Neuronal stem cell (in vitro differentiated cells): ENCODE results near the gene KRT80.

Experiments used
- DNase-seq: peaks from one replicate; pipeline ENCODE4 v3.0.0-alpha.2; 2013; ENCODE audit warnings: low spot score
- H2AFZ ChIP-seq: one replicate; pipeline ENCODE4 v1.6.1; 2013; ENCODE audit warnings: mild to moderate bottlenecking, low read length, inconsistent platforms
- H2AK5ac ChIP-seq: 2 replicates; pipeline ENCODE4 v1.6.1; 2013; ENCODE audit warnings: low read depth, mild to moderate bottlenecking, inconsistent platforms, low read length, moderate library complexity, mixed read lengths
- H2BK120ac ChIP-seq: 2 replicates; pipeline ENCODE4 v1.6.1; 2013; ENCODE audit warnings: low read depth, mild to moderate bottlenecking, inconsistent platforms, low read length, moderate library complexity, mixed read lengths
- H2BK12ac ChIP-seq: one replicate; pipeline ENCODE4 v1.6.1; 2013; ENCODE audit warnings: low read length, inconsistent platforms
- H2BK15ac ChIP-seq: 2 replicates; pipeline ENCODE4 v1.6.1; 2013; ENCODE audit warnings: mild to moderate bottlenecking, low read length, inconsistent platforms, mixed read lengths
- H2BK5ac ChIP-seq: one replicate; pipeline ENCODE4 v1.6.1; 2013; ENCODE audit warnings: inconsistent platforms, mild to moderate bottlenecking, low read length, moderate library complexity
- H3K14ac ChIP-seq: one replicate; pipeline ENCODE4 v1.6.1; 2013; ENCODE audit warnings: low read length, inconsistent platforms
- H3K18ac ChIP-seq: 2 replicates; pipeline ENCODE4 v1.6.1; 2013; ENCODE audit warnings: low read length, inconsistent platforms
- H3K23ac ChIP-seq: 2 replicates; pipeline ENCODE4 v1.6.1; 2013; ENCODE audit warnings: low read depth, mild to moderate bottlenecking, mixed read lengths, low read length, inconsistent platforms; ENCODE audit not compliant: poor library complexity
- H3K27ac ChIP-seq: replicated peaks from 3 replicates; pipeline ENCODE4 v1.5.1; 2013; ENCODE audit warnings: low read length, inconsistent platforms
- H3K27me3 ChIP-seq, 3 experiments: 2 replicates each; pipeline ENCODE4 v1.6.1; 2013; ENCODE audit warnings: low read length in 3 of 3, mild to moderate bottlenecking in 2 of 3, inconsistent platforms in 1 of 3, low read depth in 1 of 3, mixed read lengths in 1 of 3, moderate library complexity in 1 of 3; ENCODE audit not compliant: control insufficient read depth in 3 of 3, insufficient read depth in 3 of 3
- H3K36me3 ChIP-seq, 2 donors: replicated peaks in 1 of 2; 2 replicates each; pipeline ENCODE4 v1.6.1; 2013; ENCODE audit warnings: low read length in 2 of 2; ENCODE audit not compliant: control insufficient read depth in 2 of 2, insufficient read depth in 2 of 2
- H3K4ac ChIP-seq: 2 replicates; pipeline ENCODE4 v1.6.1; 2013; ENCODE audit warnings: inconsistent platforms, mild to moderate bottlenecking, low read length, moderate library complexity
- H3K4me1 ChIP-seq, 2 donors: 1 replicate in 1 of 2; 2 replicates in 1 of 2; pipeline ENCODE4 v1.6.1; 2013; ENCODE audit warnings: low read length in 2 of 2, low read depth in 1 of 2; ENCODE audit not compliant: control insufficient read depth in 2 of 2, insufficient read depth in 1 of 2
- H3K4me2 ChIP-seq: one replicate; pipeline ENCODE4 v1.6.1; 2013; ENCODE audit warnings: mild to moderate bottlenecking, low read length, inconsistent platforms; ENCODE audit not compliant: insufficient read depth, poor library complexity, severe bottlenecking
- H3K4me3 ChIP-seq, 2 donors: 2 replicates each; pipeline ENCODE4 v1.5.1; 2013; ENCODE audit warnings: low read length in 2 of 2, mild to moderate bottlenecking in 2 of 2, inconsistent platforms in 1 of 2, moderate library complexity in 1 of 2
- H3K79me1 ChIP-seq: one replicate; pipeline ENCODE4 v1.6.1; 2013; ENCODE audit warnings: low read depth, mild to moderate bottlenecking, inconsistent platforms, low read length, moderate library complexity
- H3K9ac ChIP-seq: one replicate; pipeline ENCODE4 v1.6.1; 2013; ENCODE audit warnings: mild to moderate bottlenecking, low read depth, low read length, inconsistent platforms; ENCODE audit not compliant: poor library complexity
- H3K9me3 ChIP-seq, 2 donors: replicated peaks in 1 of 2; 2 replicates each; pipeline versions ENCODE3 to v1.6.1; 2013; ENCODE audit warnings: low read length in 2 of 2, mild to moderate bottlenecking in 2 of 2, inconsistent platforms in 1 of 2, low read depth in 1 of 2, mixed read lengths in 1 of 2, moderate library complexity in 1 of 2; ENCODE audit not compliant: control insufficient read depth in 2 of 2, insufficient read depth in 1 of 2
- H4K8ac ChIP-seq: one replicate; pipeline ENCODE4 v1.6.1; 2013; ENCODE audit warnings: low read depth, mild to moderate bottlenecking, inconsistent platforms, low read length, moderate library complexity
- H4K91ac ChIP-seq: one replicate; pipeline ENCODE4 v1.6.1; 2013; ENCODE audit warnings: low read length, low read depth, mild to moderate bottlenecking, inconsistent platforms; ENCODE audit not compliant: poor library complexity
- WGBS, 2 donors: extraction: QIAGEN DNeasy Blood & Tissue Kit; methylation state at CpG; one replicate each; pipeline ENCODE4 v1.1.7; 2013; ENCODE audit warnings: missing lambda C conversion rate in 2 of 2, mixed read lengths in 1 of 2; ENCODE audit not compliant: insufficient read length in 2 of 2, insufficient replicate concordance in 1 of 2; ENCODE audit errors: extremely low coverage in 2 of 2; 5-methylcytosine and 5-hydroxymethylcytosine counted together

KRT80 gene

DNA sequence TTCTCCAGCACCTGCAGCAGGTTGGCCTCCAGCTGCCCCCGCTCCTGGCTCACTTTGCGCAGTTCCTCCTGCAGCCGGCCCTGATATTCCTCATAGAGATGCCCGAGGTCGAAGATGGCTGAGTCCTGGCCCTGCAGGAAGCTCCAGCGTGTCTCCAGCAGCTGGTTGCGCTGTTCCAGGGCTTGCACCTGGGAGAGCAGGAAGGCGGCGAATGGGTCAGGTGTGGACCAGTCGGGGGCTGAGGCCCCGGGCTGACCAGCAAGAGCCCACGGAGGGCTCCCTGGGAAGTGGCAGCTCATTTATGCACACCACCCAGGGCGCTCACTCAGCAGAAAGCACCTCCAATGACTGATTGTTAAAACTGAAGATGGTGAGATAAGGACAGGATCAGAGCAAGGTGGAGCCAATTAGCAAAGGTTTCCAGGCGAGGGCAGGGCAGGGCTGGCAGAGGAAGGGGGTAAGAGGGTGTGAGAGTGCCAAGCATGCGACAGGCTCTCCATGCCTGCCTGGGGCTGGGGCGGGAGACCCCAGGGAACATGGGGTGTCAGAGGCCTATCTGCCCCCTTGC lies 6.3 kb downstream of the KRT80 start:
- peaks cover 3 to 24% of the 10 kb centered on the region in 2 donors for H3K4me1 ChIP-seq
- no peaks in the 10 kb centered on the region for H3K36me3 ChIP-seq
- H3K79me1 ChIP-seq, result no peaks in the 10 kb centered on the region
- peak overlapping the region; percentile 19 for H4K8ac ChIP-seq
- no peak overlapping the region for H3K4ac ChIP-seq
- H3K4me2 ChIP-seq, result no peak overlapping the region
- no peak overlapping the region for H2BK5ac ChIP-seq
- no peak overlapping the region for H2BK12ac ChIP-seq
- peak overlapping the region; percentile 33 for H3K18ac ChIP-seq
- no peak overlapping the region for H3K23ac ChIP-seq
- H2AFZ ChIP-seq, result no peak overlapping the region
- peak overlapping the region; percentile 35 for H4K91ac ChIP-seq
- H3K9ac ChIP-seq, result peak overlapping the region; percentile 15
- no peak for DNase-seq
- H2AK5ac ChIP-seq, result peak overlapping the region; percentile 21
- no peak overlapping the region for H3K27ac ChIP-seq
- peak overlapping the region; percentile 11 for H2BK120ac ChIP-seq
- H3K4me3 ChIP-seq, result no peak overlapping the region
- peaks cover 0 to 33% (median 0%) of the 10 kb centered on the region in 3 experiments for H3K27me3 ChIP-seq
- peak overlapping the region; percentile 28 for H2BK15ac ChIP-seq
- WGBS, 2 donors, result no CpG with 5 or more reads among the region's 16 CpGs
- no peak overlapping the region for H3K14ac ChIP-seq
- no peaks in the 10 kb centered on the region for H3K9me3 ChIP-seq

DNA sequence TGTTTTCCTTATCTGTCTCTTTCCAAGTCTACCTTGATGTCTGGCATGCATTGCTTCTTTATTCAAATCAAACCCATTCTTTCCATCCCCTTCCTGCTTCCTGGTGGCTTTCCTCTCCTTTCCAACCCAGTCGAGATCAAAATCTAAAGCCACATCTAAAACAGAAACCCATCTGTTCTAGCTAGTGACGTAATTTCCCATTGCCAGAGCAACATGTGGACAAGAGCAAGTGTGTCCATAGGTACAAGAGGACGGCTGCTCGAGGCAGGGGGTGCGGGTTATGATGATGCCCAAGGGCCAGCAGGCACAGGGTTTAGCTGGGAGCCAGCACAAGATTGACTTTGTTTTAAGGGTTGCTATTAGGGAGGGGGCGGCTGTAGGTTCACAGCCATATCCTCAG lies 7.0 kb downstream of the KRT80 start:
- H3K4ac ChIP-seq, result no peak overlapping the region
- H2BK15ac ChIP-seq, result no peak overlapping the region
- no peak overlapping the region for H2BK120ac ChIP-seq
- H3K36me3 ChIP-seq, result no peaks in the 10 kb centered on the region
- no peak overlapping the region for H2AK5ac ChIP-seq
- no peaks in the 10 kb centered on the region for H3K79me1 ChIP-seq
- no CpG with 5 or more reads among the region's 6 CpGs for WGBS, 2 donors
- H4K8ac ChIP-seq, result no peak overlapping the region
- H3K4me3 ChIP-seq, result no peak overlapping the region
- H4K91ac ChIP-seq, result no peak overlapping the region
- no peaks in the 10 kb centered on the region for H3K9me3 ChIP-seq
- H2AFZ ChIP-seq, result no peak overlapping the region
- peaks cover 3 to 24% of the 10 kb centered on the region in 2 donors for H3K4me1 ChIP-seq
- no peak overlapping the region for H3K23ac ChIP-seq
- no peak overlapping the region for H3K18ac ChIP-seq
- H3K14ac ChIP-seq, result no peak overlapping the region
- H3K27ac ChIP-seq, result no peak overlapping the region
- H3K27me3 ChIP-seq, result peaks cover 0 to 39% (median 0%) of the 10 kb centered on the region in 3 experiments
- H3K9ac ChIP-seq, result no peak overlapping the region
- H2BK12ac ChIP-seq, result no peak overlapping the region
- H2BK5ac ChIP-seq, result no peak overlapping the region
- DNase-seq, result no peak
- H3K4me2 ChIP-seq, result no peak overlapping the region

DNA sequence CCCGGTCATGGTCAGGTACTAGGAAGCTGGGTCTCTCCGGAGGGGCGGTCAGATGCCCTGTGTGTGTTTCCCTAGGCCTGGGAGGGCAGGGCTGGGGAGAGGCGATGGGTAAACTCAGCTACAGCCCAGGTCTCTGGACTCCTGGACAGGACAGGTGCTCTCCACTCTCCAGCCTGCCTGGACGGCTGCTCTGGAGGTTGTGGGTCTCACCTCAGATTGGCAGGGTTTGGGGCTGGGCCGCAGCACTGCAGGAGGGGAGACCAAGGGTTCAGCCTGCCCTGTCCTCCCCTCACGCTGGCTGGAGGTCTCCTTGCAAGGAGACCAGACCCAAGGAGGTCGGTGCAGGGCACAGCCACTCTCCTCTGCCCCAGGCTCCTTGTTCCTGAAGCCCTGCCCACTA lies 7.8 kb downstream of the KRT80 start:
- Histone ChIP-seq H2BK15ac (peak overlapping the region; percentile 30), H3K14ac (no peak overlapping the region), H2AFZ (no peak overlapping the region), H3K9ac (no peak overlapping the region), H3K9me3 (no peaks in the 10 kb centered on the region), H3K18ac (peak overlapping the region; percentile 89), H2BK5ac (peak overlapping the region; percentile 49), H2AK5ac (no peak overlapping the region), H3K27ac (no peak overlapping the region), H3K4me3 (no peak overlapping the region), H3K79me1 (no peaks in the 10 kb centered on the region), H3K4me1 (peaks cover 3 to 24% of the 10 kb centered on the region in 2 donors), H3K27me3 (peaks cover 0 to 47% (median 0%) of the 10 kb centered on the region in 3 experiments), H3K23ac (no peak overlapping the region), H4K91ac (peak overlapping the region; percentile 1), H2BK12ac (no peak overlapping the region), H3K4me2 (no peak overlapping the region), H2BK120ac (no peak overlapping the region), H3K4ac (no peak overlapping the region), H4K8ac (peak overlapping the region; percentile 70), H3K36me3 (no peaks in the 10 kb centered on the region)
- WGBS, 2 donors, result no CpG with 5 or more reads among the region's 8 CpGs
- DNase-seq, result no peak

DNA sequence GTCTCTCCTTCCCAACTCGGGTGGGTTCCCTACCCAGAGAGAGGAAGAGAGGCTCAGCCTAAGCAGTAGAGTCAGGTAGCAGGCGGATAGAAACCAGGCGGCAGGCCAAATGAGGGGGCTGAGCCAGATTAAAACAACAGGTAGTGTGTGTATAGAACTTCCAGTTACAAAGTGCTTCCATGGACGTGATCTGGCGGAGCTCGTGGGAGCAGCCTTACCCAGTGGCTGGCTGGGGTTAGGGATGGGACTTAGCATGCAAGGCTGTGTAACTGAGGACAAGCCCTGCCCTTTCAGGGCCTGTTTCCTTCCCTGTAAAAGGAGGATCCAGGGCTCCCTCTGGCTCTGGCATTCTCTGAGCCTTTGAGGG lies 8.3 kb downstream of the KRT80 start:
- Histone ChIP-seq H3K4ac (no peak overlapping the region), H4K91ac (no peak overlapping the region), H3K23ac (no peak overlapping the region), H3K14ac (no peak overlapping the region), H2BK12ac (no peak overlapping the region), H3K27me3 (peaks cover 0 to 49% (median 0%) of the 10 kb centered on the region in 3 experiments), H3K4me1 (peaks cover 3 to 24% of the 10 kb centered on the region in 2 donors), H2BK15ac (peak overlapping the region; percentile 13), H3K9ac (no peak overlapping the region), H3K27ac (no peak overlapping the region), H2AK5ac (no peak overlapping the region), H2BK5ac (peak overlapping the region; percentile 49), H4K8ac (no peak overlapping the region), H3K9me3 (no peaks in the 10 kb centered on the region), H3K4me3 (no peak overlapping the region), H3K4me2 (no peak overlapping the region), H3K36me3 (no peaks in the 10 kb centered on the region), H3K79me1 (no peaks in the 10 kb centered on the region), H2BK120ac (no peak overlapping the region), H2AFZ (no peak overlapping the region), H3K18ac (peak overlapping the region; percentile 90)
- no peak for DNase-seq
- no CpG with 5 or more reads among the region's 6 CpGs for WGBS, 2 donors
